ENCODE data around the gene CYBA.

CYBA gene

DNA sequence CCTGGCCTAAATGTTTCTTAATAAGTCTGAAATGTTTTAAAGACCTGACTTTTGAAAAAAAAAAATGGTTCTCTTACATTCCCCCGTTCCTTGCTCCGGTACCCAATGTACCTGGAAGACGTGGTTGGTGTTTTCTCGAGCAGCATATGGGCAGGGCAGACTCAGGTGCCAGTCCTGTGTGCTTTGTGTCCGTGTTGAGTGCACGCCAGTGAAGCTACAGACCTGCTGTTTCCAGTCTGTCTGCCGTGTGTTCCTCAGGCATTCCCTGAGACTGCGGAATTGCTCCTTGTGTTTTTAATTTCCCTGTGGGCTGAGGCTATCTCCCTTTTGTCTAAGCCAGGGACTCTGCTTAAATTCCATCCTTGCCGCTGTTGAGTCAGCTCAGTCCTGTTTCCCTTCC is 24.2 kb downstream of the CYBA start:
- DNase-seq (ENCODE audit: low spot score), result no peak
- TF ChIP-seq, protein P1, sequence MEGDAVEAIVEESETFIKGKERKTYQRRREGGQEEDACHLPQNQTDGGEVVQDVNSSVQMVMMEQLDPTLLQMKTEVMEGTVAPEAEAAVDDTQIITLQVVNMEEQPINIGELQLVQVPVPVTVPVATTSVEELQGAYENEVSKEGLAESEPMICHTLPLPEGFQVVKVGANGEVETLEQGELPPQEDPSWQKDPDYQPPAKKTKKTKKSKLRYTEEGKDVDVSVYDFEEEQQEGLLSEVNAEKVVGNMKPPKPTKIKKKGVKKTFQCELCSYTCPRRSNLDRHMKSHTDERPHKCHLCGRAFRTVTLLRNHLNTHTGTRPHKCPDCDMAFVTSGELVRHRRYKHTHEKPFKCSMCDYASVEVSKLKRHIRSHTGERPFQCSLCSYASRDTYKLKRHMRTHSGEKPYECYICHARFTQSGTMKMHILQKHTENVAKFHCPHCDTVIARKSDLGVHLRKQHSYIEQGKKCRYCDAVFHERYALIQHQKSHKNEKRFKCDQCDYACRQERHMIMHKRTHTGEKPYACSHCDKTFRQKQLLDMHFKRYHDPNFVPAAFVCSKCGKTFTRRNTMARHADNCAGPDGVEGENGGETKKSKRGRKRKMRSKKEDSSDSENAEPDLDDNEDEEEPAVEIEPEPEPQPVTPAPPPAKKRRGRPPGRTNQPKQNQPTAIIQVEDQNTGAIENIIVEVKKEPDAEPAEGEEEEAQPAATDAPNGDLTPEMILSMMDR (IDR thresholded peaks at IDR 0.05; ENCODE audit: extremely low read depth, insufficient read depth, missing control alignments), result no peak
- in situ Hi-C loops (cut with MboI; ENCODE audit: low pct_unique_long_range_greater_than_20kb, low sequenced_read_pairs, unreplicated experiment), result no loop called here

GRCh38 chr16:88624977-88625576 is 25.8 kb downstream of the CYBA start:
- in situ Hi-C loops (cut with MboI; ENCODE audit: low pct_unique_long_range_greater_than_20kb, low sequenced_read_pairs, unreplicated experiment), result no loop called here
- TF ChIP-seq, protein P1 (IDR thresholded peaks at IDR 0.05; ENCODE audit: extremely low read depth, insufficient read depth, missing control alignments), result no peak
- DNase-seq (ENCODE audit: low spot score), result no peak

DNA sequence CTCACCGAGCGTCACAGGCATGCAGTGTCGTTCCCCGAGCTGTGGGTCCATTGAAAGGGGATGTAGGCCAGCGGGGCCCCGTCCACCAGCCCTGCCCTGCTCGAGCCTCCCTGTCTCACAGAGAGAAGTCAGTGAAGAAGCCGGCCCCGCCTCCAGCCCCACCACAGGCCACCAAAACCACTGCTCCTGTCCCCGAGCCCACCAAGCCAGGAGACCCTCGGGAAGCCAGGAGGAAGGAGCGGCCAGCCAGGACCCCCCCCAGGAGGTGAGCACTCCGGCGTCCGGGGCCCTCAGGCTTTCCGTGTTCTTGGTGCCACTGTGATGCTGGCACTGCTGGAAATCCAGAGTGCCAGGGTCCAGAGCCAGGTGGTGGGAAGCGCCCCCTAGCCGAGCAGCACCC is 26.4 kb downstream of the CYBA start:
- in situ Hi-C loops (cut with MboI; ENCODE audit: low pct_unique_long_range_greater_than_20kb, low sequenced_read_pairs, unreplicated experiment), result no loop called here
- DNase-seq (ENCODE audit: low spot score), result no peak
- TF ChIP-seq, protein P1 (IDR thresholded peaks at IDR 0.05; ENCODE audit: extremely low read depth, insufficient read depth, missing control alignments), result no peak

- TF ChIP-seq, protein P1 (IDR thresholded peaks at IDR 0.05; ENCODE audit: extremely low read depth, insufficient read depth, missing control alignments), result no peak
- in situ Hi-C loops (cut with MboI; ENCODE audit: low pct_unique_long_range_greater_than_20kb, low sequenced_read_pairs, unreplicated experiment), result no loop called here
- DNase-seq (ENCODE audit: low spot score), result no peak
These were observed 27.0 kb downstream of the CYBA start for GRCh38 chr16:88623858-88624257.

GRCh38 chr16:88622866-88623265 is 28.0 kb downstream of the CYBA start:
- in situ Hi-C loops (cut with MboI; ENCODE audit: low pct_unique_long_range_greater_than_20kb, low sequenced_read_pairs, unreplicated experiment), result no loop called here
- DNase-seq (ENCODE audit: low spot score), result no peak
- TF ChIP-seq, protein P1 (IDR thresholded peaks at IDR 0.05; ENCODE audit: extremely low read depth, insufficient read depth, missing control alignments), result no peak

GRCh38 chr16:88622125-88622524 is 28.7 kb downstream of the CYBA start:
- in situ Hi-C loops (cut with MboI; ENCODE audit: low pct_unique_long_range_greater_than_20kb, low sequenced_read_pairs, unreplicated experiment), result no loop called here
- TF ChIP-seq, protein P1 (IDR thresholded peaks at IDR 0.05; ENCODE audit: extremely low read depth, insufficient read depth, missing control alignments), result no peak
- no peak for DNase-seq (ENCODE audit: low spot score)

Data from GM13977 (cell line).